ENCODE results near the gene MIGA2.

MIGA2 gene

DNA sequence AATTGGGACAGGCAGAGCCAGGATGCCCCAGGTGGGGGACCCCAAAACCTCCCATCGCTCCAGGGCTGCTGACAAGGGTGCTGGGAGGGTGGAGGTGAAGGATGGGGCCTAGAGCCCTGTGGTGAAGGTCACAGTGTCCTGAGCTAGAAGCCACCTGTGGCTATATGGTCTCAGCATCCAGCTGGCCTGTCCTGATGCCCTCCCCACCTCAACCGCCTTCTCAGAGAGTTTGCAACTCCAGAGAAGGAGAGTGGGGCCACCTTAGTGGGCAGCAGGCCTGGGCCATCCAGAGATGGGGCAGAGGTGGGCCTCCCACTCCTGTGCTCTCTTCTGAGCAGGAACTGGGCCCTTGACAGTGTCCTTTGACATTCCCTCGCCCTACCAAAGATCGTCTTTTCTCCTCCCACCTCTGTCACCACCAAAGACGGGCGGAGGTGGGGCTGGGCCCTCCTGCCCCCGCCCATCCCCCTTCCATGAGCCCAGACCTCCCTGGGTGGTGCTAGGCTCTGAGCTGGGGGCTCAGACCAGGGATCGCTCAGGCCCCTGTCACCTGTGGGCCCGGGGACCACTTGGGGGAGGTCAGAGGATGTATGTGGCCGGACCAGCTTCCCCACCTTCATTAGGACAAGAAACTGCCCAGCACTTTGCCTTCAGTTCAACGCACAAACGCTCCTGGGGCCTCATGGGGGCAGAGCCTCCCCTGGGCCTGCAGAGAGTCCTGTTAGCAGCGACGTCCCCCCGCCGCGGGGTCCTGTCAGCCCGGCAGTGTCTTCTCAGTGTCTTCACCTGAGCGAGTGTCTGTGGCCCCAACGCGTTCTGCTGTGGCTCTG lies 34.5 kb downstream of the MIGA2 start:
- DNase-seq (ENCODE audit: low read depth in 2 of 2): no peak

GRCh38 chr9:129071526-129072126 lies 35.2 kb downstream of the MIGA2 start:
- DNase-seq (ENCODE audit: low read depth in 2 of 2): no peak

DNA sequence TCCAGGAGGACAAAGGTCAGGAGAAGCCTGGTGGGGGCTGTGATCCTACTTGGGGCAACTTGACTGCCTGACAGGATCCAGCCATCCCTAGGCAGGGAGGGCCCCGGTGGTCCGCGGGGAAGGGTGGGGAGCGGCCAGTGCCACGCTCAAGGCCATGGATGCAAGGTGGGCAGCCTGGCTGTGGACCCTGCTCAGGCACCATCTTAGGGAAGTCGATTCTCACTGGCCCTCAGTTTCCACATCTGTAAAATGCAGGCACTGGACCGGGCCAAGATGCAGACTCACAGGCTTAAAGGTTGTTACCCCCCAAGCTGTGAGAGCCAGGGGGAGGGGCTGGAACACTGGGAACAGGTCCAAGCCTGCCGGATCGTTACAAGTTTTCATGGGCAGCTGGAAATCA lies 35.7 kb downstream of the MIGA2 start:
- no peak for DNase-seq (ENCODE audit: low read depth in 2 of 2)

- DNase-seq (ENCODE audit: low read depth in 2 of 2): no peak
Observed at GRCh38 chr9:129073404-129073803, 37.0 kb downstream of the MIGA2 start.

DNA sequence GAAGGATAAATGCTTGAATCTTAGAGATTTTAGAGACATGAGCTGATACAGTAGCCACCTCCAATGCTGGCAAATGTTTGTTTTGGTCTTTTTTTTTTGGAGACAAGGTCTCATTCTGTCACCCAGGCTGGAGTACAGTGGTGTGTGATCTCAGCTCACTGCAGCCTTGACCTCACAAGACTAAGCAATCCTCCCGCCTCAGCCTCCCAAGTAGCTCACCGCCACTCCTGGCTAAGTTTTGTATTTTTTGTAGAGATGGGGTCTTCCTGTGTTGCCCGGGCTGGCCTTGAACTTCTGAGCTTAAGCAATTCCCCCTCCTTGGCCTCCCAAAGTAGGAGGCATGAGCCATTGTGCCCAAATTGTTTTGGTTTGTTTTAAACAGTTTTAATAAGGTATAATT lies 37.7 kb downstream of the MIGA2 start:
- no peak for DNase-seq (ENCODE audit: low read depth in 2 of 2)

DNA sequence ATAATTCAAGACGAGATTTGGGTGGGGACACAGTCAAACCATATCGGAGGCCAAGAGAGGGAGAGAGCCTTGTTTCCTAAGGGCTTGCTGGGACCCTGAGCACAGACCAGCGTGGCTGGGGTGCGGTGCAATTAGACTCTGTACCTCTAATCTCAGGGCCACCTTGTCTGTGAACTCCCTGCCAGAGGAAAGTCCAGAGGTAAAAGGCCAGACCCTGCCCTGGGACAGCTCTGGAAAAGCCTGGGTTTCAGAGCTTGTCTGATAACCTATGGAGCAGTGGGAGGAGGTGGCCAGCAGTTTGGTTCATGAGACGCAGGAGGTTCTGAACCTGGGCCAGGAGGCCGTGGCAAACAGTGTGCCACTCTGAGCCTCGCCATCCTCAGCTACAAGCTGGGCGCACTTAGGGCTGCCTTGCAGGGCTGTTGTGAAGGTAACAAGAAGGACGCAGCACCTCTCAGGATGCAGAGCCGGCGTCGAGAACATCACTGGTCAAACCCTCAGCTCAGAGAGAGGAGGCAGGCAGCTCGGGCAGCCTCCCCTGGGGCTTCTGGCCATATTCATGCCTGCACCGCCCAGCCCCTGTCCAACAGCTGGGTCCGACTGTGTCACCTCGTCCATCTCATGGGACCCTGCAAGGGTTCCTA lies 39.7 kb downstream of the MIGA2 start:
- no peak for DNase-seq (ENCODE audit: low read depth in 2 of 2)

GRCh38 chr9:129076640-129077037 lies 40.2 kb downstream of the MIGA2 start:
- DNase-seq (ENCODE audit: low read depth in 2 of 2): no peak

- DNase-seq (ENCODE audit: low read depth in 2 of 2): no peak
Observed at GRCh38 chr9:129077236-129077635, 40.8 kb downstream of the MIGA2 start.

DNA sequence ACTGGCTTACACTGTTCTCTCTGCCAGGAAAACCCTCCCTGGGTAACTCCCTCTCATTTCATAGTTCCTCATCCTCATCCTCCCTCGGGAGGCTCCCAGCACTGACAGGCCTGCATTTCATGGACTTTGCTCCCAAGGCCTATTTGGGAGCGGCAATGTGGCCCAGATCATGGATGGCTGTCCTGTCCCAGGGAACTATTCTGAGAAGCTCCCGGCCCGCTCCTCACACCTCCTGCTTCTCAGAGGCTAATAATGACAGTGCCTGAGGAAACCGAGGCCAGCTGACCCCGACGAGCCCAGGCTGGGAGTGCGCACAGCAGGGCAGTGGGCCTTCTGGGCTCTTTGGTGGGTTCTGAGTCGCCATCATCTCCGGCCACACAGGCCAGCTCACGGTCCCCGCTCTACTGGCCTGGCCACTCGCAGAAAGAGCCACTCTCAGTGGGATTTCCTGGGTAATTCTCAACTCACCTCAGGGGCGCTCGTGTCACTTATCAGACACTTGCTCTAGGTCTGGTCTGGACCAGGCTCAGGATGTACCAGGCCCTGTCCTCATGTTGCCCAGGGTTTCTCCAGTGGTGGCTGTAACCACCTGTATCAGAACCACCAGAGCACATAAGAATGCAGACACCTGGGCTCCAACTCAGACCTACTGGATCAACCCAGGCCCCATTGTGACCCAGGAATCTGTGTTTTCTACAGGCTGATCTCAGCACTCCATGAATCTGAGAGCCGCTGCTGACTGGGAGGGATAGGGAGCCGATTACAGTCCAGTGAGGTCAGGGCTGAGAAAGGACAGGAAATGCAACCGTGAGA lies 42.5 kb downstream of the MIGA2 start:
- DNase-seq (ENCODE audit: low read depth in 2 of 2): no peak

GRCh38 chr9:129079829-129080228 lies 43.4 kb downstream of the MIGA2 start:
- DNase-seq (ENCODE audit: low read depth in 2 of 2): no peak

GRCh38 chr9:129080298-129080600 lies 43.8 kb downstream of the MIGA2 start:
- no peak for DNase-seq (ENCODE audit: low read depth in 2 of 2)

GRCh38 chr9:129080601-129081387 lies 44.4 kb downstream of the MIGA2 start, which contains the start of gene DOLPP1:
Gene DOLPP1, plus strand, starts transcription at chr9:129081111. Its CDS starts 21 bp downstream, at chr9:129081132.
- peak; percentile 99 for DNase-seq (ENCODE audit: low read depth in 2 of 2)

DNA sequence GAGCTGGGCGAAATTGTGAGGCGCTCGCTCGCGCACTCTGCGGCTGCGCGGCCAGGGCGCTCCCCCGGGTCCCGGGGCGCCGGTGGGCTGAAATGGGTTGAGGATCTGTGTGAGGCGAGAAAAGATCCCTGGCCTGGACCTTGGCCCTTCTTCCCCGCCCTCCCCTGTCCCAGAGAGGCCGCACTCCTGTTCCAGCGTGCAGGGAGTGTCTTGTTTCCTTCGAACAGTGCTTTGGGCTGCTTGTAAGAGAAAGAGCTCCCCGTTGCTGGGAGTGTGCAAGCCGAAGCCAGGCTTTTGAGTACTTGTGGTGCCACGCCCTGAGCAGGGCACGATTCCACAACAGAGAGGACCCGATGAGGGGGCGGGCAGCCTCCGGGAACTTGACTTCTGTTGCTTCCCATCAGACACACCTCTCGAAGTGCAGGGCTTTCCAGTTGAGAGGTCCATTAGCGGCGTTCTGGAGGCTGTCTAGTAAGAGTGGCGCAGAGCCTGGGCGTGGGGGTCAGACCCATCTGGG lies 45.0 kb downstream of the MIGA2 start:
- DNase-seq (ENCODE audit: low read depth in 2 of 2): no peak

- DNase-seq (ENCODE audit: low read depth in 2 of 2): no peak
Observed at GRCh38 chr9:129084087-129084486, 47.7 kb downstream of the MIGA2 start.

DNA sequence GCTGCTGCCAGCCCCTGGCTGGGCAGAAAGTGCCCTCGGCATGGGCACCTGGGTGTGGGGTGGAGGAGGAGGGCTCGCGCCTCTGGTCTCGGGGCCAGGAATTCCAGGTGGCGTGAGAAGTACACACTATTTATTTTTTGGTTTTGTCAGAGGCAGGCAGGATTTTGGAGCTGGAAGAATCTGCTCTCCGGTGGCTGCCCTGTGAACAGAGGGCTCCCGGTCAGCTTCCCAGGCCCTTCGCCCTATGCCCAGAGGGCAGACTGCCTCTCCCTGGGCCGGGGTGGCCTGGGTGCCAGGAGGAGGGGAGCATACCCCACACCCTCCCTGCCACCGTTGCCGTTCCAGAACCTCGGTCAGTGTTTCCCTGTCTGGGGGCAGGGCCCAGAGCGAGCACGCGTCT lies 52.8 kb downstream of the MIGA2 start:
- no peak for DNase-seq (ENCODE audit: low read depth in 2 of 2)

- no peak for DNase-seq (ENCODE audit: low read depth in 2 of 2)
Observed at GRCh38 chr9:129093602-129094386, 57.4 kb downstream of the MIGA2 start.

GRCh38 chr9:129094387-129095169 lies 58.2 kb downstream of the MIGA2 start:
- DNase-seq (ENCODE audit: low read depth in 2 of 2): no peak

DNA sequence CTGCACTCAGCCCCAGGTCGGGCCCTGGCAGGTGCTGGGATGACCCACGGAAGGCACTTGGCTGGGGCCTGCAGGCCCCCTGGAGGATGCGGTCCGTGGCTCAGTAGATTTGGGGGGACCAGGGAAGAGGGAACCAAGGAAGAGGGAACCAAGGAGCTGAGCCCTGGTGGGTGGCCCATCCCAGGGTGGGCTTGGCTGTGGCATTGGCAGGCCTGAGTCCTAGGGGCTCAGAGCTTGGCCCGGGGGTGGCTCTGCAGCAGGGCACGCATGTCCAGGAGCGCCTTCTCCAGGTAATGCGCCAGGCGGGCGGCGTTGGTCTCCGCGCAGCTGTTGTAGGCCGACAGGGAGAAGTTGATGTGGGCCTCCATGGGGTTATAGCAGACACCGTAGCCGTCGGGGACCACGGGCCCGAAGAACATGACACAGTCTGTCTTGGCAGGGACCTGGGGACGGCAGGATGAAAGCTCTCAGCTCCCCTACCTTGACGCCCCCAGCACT lies 58.8 kb downstream of the MIGA2 start:
- DNase-seq (ENCODE audit: low read depth in 2 of 2): no peak

GRCh38 chr9:129095908-129096307 lies 59.5 kb downstream of the MIGA2 start:
- DNase-seq (ENCODE audit: low read depth in 2 of 2): no peak

All from stimulated activated CD8-positive, alpha-beta memory T cell treated with anti-CD3 and anti-CD28 coated beads, Interleukin-15, amount 100 ng/mL, for 48 hours (primary cell).